NK-92 (cell line): Measurements from ENCODE around the gene GFI1B.

Experiments used
- DNase-seq: peaks from one replicate; lab custom pipeline; 2025; ENCODE audit not compliant: unreplicated experiment; lab: John Stamatoyannopoulos, UW

Gene GFI1B

DNA sequence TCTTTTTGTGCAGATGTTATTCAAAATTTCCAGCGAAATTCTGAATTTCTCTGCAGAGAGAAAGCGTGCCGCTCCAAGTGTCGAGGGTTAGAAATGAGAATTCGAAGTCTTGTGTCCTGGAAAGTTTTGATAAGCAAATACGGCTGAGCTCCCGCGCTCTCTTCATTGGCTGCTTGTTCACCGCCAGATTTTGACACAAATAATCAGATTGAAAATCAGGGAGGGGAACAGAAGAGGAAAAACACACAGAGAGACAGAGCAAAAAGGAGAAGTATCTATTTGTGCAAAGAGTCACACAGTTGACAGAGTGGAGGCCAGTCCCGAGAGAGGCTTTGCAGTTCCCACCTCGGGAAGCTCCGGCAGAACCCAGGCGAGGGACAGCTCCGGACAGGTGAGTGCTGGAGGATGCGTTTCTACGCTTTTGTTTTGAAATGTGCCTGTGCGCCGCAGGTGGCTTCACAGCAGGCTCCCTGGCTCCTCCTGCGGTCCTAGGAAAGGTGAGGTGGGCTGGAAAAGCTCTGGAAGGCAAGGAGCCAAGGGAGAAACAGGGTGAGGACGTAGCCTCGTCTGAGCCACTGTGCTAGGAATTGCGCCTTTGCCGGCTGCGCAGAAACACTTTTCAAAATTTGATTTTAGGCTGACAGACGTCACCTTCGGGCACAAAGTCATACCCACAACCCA, at the start of gene GFI1B:
Gene GFI1B (plus strand): TSS at position 244 of the 681 bp plus-strand sequence. CDS start 7,985 bp downstream, outside the sequence.
- no peak for DNase-seq

DNA sequence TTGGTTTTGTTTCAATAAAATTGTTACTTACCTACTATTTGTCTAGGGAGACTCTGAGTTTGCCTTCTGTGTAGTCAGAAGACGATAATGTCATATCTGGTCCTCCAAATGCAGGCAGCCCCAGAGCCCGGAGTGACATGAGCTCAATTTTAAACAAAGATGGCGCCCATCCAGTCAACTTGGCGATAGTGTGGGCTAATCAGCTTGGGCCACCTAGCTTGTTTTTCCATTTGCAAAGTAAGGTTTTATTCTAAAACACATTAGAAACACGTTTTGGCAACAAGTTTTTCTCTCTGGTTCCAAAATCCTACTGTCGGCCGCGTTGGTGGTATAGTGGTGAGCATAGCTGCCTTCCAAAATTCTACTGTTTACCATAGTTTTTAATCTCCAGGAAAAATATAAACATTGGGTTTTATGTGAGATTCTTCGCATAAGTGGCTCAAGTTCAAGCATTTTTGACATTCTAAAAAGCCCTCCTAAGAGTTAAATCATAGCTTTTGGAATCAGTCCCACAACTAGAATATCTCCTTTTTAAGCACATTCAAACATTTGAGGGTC, 47.2 kb upstream of the GFI1B start:
- DNase-seq = no peak

DNA sequence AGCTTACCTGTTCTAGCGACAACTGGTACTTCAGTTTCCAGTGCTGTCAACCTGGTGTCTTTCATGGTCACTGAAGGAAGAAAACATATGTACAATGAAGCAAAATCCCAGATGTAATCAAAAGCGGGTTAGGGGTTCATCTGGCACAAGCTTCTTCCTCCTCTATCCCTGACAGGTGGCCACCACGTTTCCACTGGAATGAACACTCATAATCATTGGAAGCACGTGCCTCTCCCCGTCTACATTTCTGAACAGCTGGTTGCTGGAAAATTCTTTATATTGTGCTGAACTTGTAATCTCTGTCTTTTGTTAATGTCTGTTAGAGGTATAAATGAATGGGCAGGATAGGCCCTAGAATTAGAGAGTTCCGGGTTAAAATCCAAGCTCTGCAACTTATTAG, 43.5 kb upstream of the GFI1B start:
- no peak for DNase-seq

DNA sequence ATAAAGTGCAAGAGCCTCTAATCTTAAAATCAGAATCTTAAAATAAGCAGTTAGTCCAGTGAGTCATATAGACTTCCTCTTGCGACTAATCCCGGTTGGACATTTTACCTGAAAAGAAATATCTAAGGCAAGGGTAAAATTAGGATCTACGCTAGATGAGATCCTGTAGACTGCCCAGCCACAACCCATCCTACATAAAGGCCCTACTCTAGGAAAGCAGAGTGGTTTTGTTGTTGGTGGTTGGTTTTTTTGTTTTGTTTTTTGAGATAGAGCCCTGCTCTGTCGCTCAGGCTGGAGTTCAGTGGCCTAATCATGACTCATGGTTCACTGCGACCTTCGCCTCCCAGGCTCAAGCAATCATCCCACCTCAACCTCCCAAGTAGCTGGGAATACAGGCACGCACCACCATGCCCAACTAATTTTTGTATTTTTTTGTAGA, 41.0 kb upstream of the GFI1B start:
- no peak for DNase-seq

DNA sequence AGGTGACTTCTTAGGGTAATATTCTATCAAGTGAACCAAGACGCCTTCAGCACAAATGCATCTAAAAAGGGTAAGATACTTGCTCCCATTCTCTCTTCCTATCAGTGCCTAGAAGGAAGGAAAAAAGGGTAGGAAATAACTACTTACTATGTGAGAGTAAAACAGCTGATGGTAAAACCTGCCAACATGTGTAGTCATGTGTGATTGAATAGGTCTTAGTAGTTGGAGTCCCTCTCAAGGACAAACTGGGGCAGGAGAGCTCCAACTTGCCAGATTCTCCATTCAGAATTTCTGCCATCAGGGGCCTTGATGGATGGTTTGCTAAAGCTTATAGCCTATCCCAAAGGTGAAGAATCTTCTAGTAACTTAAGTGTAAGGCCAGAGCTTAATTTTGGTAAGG, 39.3 kb upstream of the GFI1B start:
- DNase-seq = no peak

DNA sequence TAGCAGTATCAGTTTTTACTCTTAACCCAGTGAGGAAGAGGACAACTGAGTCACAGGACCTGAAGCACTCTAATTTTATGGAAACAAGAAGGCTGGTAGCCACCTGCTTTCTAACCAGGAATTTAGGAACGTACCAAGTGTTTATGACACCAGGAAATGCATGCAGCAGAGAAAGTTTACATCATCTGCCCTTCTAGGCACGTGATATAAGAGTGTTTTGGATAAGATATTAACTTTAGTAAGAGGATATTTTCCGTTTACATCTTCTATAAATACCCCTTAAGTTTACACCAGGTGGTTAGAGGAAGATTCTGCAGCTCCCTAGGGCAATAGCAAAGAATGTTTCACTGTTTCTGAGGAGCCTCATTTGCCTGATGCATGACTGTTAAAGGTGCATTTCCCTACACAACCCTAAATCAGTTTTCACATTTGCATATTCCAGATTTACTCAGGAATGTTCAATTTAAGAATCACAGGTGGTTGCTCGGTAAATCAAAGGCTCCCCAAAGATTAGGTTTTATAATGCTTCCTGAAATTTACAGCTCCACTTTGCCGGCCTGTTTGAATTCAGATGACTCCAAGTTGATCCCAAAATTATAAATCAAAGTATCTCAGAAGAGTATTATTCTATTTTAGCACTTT, 35.8 kb upstream of the GFI1B start:
- no peak for DNase-seq

DNA sequence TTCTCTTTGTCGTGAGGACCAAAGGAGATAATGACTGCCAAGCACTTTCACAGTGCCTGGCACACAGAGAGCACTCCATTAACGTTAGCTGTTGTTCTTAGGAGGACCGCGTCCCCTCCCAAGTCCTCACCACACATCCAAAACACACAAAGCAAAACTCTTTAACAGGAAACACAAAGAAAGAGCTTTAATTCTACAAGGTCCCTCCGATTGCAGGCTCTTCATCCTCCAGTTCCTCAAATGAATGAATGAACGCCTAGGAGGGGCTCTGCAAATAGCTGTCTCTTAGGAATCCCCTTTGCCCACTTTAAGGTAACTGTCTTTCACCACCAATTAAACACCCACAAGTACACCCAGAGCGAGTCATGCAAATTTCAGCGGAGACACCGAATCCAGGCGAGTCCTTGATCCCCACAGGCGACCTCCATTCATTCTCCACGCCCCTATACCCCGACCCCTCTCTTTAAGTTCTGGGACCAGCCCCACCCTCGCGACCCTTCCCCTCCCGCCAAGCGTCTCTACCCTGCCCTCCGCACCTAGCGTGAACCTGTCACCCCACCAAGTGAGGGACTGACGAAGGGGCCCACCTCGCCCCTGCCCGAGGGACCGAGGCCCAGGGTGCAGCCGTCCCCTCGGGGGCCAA, 34.7 kb upstream of the GFI1B start:
- no peak for DNase-seq

DNA sequence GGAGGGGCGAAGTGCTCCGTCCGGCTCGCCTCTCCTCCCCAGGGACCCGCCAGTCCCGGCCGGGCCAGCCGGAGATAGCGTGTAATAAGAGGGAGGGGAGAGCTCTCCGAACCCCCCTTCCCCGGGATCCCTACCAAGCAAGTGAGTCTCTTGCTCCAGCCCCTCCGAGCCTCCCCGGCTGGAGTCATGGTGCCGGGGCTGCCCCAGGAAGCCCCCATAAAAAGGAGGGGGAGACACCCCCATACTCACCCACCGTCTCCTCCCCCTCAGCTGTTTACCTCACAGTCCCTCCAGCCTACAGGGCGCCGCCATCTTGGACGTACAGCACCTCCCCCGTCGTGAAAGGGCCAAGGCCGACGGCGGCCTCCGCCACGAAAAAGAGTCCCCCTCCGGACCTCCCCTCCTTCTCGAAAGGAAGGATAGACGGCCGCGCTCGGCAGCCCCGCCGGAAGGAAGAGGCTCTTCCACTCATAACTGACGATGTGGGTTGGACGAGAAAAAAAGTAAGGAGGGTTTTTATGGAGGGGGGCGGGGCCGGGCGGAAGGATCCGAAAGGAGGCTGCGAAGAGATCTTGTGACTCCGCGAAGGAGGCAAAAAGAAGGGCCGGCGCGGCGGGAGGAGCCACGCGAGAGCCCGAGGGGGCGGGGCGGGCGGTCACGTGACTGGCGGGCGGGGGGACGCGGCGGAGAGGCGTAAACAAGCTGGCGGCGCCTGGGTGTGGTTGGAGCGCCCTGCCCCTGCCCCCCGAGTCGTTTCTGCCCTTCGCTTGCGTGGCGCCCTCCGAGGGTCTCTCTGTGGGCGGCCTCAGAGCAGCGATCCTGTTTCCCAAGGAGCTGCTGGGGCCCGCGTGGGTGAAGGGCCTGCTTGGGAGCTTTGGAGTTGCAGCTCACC, 34.0 kb upstream of the GFI1B start, which contains the start of gene TSC1:
Gene TSC1 (minus strand): TSS at position 323 of the 892 bp plus-strand sequence. CDS start 15,744 bp downstream, outside the sequence.
- peak; percentile 89 for DNase-seq

DNA sequence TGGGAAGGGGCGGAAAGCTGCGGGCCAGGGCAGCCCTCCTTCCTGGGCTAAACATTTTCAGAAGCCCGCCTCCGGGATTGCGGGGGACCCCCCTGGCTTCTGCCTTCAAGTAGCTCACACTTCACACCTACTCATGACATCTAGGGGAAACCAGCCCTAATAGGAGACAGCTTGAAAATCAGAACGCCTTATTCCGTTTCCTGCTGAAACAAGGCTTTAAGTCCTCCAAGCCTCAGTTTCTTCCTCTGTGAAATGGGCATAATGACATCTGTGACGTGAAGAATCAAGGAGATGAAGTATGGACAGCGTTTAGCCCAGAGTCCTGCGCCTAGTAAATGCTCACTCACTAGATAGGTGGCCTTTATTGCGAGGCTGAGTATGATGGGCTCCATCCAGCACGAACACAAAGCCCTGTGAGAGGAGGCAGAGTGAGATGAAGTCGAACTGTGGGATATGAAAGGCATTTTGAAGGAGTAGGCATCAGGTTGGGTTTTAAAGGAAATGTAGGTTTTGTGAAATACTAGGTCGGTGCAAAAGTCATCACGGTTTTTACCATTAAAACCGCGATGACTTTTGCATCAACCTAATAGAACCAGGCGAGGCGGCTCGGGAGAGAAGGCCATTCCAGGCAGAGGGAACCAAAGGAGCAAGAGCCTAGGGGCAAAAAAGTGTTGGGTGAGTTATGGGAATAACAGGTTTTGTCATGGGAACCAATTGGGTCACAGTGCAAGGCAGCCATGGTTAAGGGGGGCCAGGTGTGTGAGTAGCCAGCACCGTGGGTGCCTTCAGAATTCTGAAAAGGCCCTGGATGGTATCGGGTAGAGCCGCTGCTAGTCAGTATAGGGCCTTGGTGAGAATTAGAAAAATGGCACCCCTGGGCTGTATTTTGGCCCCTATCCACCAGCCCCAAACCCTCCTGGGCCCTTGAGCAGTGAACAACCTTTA, 33.0 kb upstream of the GFI1B start:
- no peak for DNase-seq

DNA sequence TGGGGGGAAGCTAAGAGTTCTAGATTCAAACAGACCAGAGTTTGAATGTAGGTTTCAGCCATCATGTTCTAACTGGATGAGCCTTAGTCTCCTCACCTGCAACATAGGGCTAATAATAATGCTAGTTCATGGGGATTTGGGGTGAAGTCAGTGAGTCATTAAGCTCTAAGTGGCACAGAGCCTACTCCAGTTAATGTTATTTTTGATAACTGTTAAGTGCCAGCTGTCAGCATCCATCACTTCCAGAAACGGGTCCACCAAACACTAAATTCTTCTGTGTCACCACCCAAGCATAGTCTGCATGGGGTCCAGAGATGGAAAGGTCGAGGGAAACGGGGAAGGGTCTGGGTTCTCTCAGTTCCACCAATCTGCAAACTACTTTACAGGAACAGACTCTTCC, 32.3 kb upstream of the GFI1B start:
- DNase-seq = no peak

DNA sequence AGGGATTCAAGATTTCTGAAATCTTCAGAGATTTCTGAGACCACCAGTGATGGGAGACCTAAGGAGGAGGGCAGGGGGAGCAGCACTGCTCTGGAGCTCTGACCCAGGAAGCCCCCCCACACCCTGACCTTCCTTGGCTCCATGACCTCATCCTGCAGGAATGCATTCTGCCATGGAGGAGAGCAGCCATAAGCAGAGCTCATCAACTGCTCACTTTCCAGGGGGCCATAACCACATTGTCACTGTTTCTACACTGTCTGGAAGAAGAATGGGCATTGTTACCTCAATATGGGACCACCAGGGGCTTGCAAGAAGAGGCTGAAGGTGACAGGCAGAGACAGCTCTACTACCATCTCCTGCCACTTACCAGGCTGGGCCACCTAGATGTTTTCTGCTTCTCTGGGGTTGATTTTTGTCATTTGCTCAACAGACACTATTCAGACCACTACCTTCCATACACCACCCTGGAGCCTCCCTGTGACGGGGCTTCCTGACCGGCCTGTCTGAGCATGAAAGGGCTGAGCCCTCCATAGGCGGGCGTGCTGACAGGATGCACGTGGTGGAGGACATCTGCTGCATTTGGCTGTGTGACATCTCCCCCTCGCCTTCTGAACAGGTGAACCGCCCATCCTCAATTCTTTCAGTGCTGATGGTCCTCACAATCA, 31.7 kb upstream of the GFI1B start:
- no peak for DNase-seq

DNA sequence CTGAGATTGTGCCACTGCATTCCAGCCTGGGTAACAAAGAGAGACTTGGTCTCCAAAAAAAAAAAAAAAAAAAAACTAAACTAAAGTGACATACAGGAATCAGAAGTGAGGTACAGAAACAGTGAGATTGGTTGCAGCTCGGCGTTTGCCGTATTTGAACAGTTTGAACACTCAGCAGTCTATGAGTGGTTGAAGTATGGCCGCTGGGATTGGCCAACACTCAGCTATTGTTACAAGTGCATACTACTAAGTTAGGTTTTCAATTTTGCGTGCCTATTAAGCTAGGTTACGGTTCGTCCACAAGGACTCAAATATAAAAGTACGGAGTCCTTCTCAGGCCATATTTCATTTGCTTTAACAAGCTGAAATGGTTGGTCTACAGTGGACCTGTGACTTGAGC, 30.7 kb upstream of the GFI1B start:
- DNase-seq = no peak

DNA sequence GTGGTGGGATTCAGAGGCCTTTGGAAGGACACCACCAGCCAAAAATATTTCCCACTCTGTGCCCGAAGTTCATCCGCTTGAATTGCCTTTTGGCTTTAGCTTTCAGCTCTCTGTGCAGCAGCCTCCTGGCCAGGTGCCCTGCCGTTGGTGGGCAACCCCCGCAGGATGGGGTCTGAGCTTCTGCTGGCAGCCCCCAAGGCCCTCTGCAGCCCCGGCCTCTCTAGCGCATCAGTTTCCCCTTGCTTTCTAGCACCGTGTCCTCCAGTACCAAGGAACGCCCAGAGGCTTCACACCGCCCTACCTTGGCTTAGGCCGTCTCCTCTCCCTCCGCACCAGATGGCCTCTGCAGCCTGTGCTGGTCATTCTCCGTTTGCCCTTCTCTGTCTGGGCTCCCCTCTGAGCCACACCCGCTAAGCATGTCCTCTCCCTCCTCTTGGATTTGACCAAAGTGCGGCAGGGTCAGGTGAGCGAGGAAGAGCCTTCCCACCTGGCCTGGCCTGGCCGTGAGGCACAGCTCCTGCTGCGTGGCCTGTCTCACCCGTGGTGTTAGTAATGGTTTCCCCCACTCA, 29.9 kb upstream of the GFI1B start:
- no peak for DNase-seq

DNA sequence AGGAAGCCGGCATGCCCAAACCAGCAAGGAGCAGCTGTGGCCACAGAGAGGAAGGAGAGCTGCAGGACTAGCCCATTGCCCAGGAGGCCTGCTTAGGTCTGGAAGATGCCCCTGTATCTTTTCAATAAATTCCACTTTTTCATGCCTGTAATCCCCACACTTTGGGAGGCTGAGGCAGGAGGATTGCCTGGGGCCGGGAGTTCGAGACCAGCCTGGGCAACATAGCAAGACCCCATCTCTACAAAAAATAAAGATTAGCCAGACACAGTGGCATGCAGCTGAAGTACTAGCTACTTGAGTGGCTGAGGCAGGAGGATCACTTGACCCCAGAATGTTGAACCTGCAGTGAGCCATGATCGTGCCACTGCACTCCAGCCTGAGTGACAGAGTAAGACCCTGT, 28.8 kb upstream of the GFI1B start:
- no peak for DNase-seq

DNA sequence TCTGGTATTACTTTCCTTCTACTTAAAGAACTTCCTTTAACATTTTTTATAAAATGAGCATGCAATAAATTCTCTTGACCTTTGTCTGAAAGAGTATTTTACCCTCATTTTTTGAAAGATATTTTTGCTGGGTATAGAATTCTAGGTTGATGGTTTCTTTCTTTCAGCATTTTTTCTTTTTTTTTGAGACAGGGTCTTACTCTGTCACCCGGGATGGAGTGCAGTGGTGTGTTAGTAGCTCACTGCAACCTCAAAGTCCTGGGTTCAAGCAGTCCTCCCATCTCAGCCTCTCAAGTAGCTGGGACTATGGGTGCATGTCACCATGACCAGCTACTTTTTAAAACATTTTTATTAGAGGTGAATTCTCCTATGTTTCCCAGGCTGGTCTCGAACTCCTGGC, 23.4 kb upstream of the GFI1B start:
- DNase-seq = no peak

DNA sequence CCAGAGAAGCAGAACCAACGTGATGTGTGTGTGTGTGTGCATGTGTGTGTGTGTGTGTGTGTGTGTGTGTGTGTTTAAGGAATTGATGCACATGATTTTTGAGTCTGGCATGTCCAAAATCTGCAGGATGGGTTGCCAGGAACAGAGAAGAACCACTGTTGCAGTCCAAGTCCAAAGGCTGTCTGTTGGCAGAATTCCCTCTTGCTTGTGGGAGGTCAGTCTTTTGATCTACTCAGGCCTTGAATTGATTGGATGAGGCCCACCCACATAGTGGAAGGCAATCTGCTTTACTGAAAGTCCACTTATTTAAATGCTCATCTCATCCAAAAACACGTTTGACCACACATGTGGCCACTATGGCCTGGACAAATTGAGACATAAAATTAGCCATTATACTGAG, 22.7 kb upstream of the GFI1B start:
- no peak for DNase-seq

DNA sequence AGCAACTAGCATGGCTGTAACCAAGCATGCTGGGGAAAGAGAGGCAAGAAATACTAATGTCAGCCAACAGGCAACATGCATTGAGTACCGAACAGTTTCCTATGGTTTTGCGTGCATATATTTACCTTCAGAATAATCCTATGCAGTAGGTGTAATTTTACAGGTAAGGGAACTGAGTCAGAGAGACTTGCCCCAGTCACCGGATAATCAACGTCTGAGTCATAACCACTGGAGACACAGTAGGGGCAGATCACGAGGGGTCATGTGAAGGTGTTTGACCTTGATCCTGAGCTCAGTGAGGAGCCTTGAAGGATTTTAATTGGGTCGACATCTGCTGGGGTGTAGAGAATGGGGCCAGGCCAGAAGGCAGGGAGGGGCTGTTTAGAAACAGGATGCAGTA, 20.7 kb upstream of the GFI1B start:
- DNase-seq = no peak

DNA sequence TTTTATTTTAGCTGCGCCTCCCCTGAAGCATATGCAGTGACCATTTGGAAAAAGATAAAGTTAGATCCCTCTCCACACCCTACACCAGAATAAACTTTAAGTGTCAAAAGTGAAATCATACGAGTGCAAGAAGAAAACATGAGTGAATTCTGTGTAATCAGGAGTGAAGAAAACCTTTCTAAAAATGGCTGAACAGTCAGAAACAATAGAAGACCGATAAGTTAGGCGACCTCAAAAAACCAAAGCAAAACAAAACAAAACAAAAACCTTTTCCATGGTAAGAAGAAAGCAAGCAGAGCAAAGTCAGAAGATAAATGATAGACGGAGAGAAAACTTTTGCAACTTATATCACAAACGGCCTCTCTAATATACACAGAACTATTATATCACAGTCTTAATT, 17.5 kb upstream of the GFI1B start:
- no peak for DNase-seq

DNA sequence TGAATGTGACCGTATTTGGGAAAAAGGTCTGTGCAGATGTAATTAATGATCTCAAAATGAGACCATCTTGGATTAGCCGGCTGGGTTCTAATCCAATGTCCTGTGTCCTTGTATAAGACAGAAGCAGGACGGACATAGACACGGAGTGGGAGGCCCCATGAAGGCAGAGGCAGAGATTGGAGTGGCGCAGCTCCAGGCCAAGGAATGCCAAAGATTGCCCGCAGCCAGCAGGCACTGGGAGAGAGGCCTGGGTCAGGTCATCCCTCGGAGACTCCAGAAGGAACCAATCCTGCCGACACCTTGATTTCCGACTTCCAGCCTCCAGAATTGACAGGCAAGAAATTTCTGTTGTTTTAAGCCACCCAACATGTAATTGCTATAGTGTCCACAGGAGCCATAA, 13.0 kb upstream of the GFI1B start:
- DNase-seq = no peak
